Osteoblast (primary cell): ENCODE results near the gene PFKL. TPM values are rescaled to one million over a fixed set of nuclear protein-coding genes. Genes with fewer than 3 reads are reported as not detected.
"Not testable (repeated sequence)": the region's sequence is repeated elsewhere in the genome, so short reads cannot be mapped to it uniquely, and the experiment has no call there.

ENCODE experiments used
- DNase-seq: peaks from one replicate; pipeline ENCODE4 v3.0.0; 2011; ENCODE audit warnings: low spot score, mixed read lengths; ENCODE audit not compliant: insufficient read length; ENCODE audit errors: missing footprints
- H2AFZ ChIP-seq: 2 replicates; pipeline ENCODE4 v1.6.0; 2011; ENCODE audit warnings: mild to moderate bottlenecking, low read length
- H3K27ac ChIP-seq: 2 replicates; pipeline ENCODE4 v1.5.1; 2011; ENCODE audit warnings: mild to moderate bottlenecking, low read depth, low read length, moderate library complexity
- H3K27me3 ChIP-seq: 2 replicates; pipeline ENCODE4 v1.6.0; 2012; ENCODE audit warnings: mild to moderate bottlenecking, control low read depth, inconsistent platforms, low read length, moderate library complexity; ENCODE audit not compliant: insufficient read depth
- H3K36me3 ChIP-seq: 2 replicates; pipeline ENCODE4 v1.5.1; 2011; ENCODE audit warnings: mild to moderate bottlenecking, low read length, control low read depth, moderate library complexity; ENCODE audit not compliant: insufficient read depth
- H3K4me1 ChIP-seq: 2 replicates; pipeline ENCODE4 v1.5.1; 2011; ENCODE audit warnings: mild to moderate bottlenecking, low read length, control low read depth, moderate library complexity; ENCODE audit not compliant: insufficient read depth
- H3K4me2 ChIP-seq: 2 replicates; pipeline ENCODE4 v1.6.0; 2011; ENCODE audit warnings: mild to moderate bottlenecking, low read length; ENCODE audit not compliant: insufficient read depth
- H3K4me3 ChIP-seq: fragments of 200-600 bp; sonication (generic); 3 replicates; pipeline ENCODE4 v1.5.1; 2012; ENCODE audit warnings: mild to moderate bottlenecking, low read length, inconsistent platforms; ENCODE audit not compliant: insufficient read depth
- H3K79me2 ChIP-seq: 2 replicates; pipeline ENCODE4 v1.6.0; 2012; ENCODE audit warnings: mild to moderate bottlenecking, low read length, control low read depth, inconsistent platforms; ENCODE audit not compliant: insufficient read depth
- H3K9me3 ChIP-seq: 2 replicates; pipeline ENCODE4 v1.5.1; 2011; ENCODE audit warnings: low read depth, low read length, control low read depth
- H4K20me1 ChIP-seq: 2 replicates; pipeline ENCODE4 v1.6.0; 2012; ENCODE audit warnings: mild to moderate bottlenecking, low read length, control low read depth; ENCODE audit not compliant: insufficient read depth
- total RNA-seq: library from RNA; depleted of rRNA; stranded (reverse); fragments of >200 nt; gene quantifications from 2 replicates; pipeline ENCODE4 v1.2.3, GENCODE V29; 2012
- TF ChIP-seq, protein P1 (sequence below): IDR thresholded peaks from 2 replicates; pipeline ENCODE4 v1.5.1; 2011; ENCODE audit warnings: mild to moderate bottlenecking, low read depth, low read length, moderate library complexity; ENCODE audit errors: extremely low read depth

The PFKL gene
- total RNA-seq, 1 donor = 114 TPM

DNA sequence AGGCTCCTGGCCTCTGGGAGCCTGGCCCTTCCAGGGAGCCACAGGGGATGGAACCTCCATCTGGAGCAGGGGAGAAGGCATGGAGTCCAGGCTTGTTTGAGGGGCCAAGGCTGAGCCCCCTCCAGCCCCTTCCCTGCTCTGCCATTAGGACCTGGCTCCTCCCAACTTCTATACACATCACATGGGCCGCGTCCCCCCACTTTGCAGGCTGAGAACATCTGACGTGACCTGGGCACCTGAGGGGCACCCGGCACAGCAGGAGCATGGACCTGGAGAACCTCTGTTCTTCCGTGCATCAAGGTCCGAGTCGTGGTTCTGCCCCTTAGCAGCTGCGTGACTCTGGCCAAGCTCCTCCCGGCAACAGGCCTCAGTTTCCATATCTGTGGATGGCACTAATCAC is 18.1 kb upstream of the PFKL start:
- H3K9me3 ChIP-seq = no peaks in the 10 kb centered on the region
- no peaks in the 10 kb centered on the region for H3K79me2 ChIP-seq
- H3K27me3 ChIP-seq = no peaks in the 10 kb centered on the region
- H3K36me3 ChIP-seq = no peaks in the 10 kb centered on the region
- H4K20me1 ChIP-seq = no peaks in the 10 kb centered on the region
- no peak overlapping the region for H3K4me3 ChIP-seq
- no peak overlapping the region for H2AFZ ChIP-seq
- H3K4me1 ChIP-seq = peaks cover 3% of the 10 kb centered on the region
- DNase-seq = no peak
- H3K4me2 ChIP-seq = no peak overlapping the region
- TF ChIP-seq, protein P1, sequence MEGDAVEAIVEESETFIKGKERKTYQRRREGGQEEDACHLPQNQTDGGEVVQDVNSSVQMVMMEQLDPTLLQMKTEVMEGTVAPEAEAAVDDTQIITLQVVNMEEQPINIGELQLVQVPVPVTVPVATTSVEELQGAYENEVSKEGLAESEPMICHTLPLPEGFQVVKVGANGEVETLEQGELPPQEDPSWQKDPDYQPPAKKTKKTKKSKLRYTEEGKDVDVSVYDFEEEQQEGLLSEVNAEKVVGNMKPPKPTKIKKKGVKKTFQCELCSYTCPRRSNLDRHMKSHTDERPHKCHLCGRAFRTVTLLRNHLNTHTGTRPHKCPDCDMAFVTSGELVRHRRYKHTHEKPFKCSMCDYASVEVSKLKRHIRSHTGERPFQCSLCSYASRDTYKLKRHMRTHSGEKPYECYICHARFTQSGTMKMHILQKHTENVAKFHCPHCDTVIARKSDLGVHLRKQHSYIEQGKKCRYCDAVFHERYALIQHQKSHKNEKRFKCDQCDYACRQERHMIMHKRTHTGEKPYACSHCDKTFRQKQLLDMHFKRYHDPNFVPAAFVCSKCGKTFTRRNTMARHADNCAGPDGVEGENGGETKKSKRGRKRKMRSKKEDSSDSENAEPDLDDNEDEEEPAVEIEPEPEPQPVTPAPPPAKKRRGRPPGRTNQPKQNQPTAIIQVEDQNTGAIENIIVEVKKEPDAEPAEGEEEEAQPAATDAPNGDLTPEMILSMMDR = no peak
- no peak overlapping the region for H3K27ac ChIP-seq

DNA sequence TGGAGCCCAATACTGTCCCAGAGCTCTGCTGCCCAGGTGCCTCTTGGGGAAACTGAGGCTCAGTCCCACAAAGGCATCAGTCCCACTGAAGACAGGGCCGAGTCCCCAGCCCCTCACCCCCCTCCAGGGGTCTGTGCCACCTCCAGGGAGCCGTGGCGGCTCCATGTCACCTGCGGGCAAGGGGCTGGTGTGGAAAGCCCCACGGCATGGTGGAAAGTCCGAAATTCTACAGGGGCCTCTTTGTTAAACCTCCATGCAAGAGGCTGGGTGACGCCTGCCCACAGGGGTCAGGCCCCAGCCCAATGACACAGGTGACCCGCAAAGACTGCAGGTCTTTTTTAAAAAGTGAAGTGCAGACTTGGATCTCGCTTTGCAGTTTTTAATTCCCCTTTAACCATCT is 17.5 kb upstream of the PFKL start:
- no peak overlapping the region for H3K4me2 ChIP-seq
- H4K20me1 ChIP-seq = no peaks in the 10 kb centered on the region
- H3K9me3 ChIP-seq = no peaks in the 10 kb centered on the region
- H3K79me2 ChIP-seq = no peaks in the 10 kb centered on the region
- H3K36me3 ChIP-seq = no peaks in the 10 kb centered on the region
- TF ChIP-seq, protein P1 = no peak
- H3K27me3 ChIP-seq = no peaks in the 10 kb centered on the region
- no peak overlapping the region for H3K4me3 ChIP-seq
- peaks cover 3% of the 10 kb centered on the region for H3K4me1 ChIP-seq
- no peak overlapping the region for H2AFZ ChIP-seq
- no peak overlapping the region for H3K27ac ChIP-seq
- DNase-seq = no peak

- not testable (repeated sequence) for H3K27me3 ChIP-seq, H3K36me3 ChIP-seq, H3K4me2 ChIP-seq, DNase-seq, H2AFZ ChIP-seq, H3K9me3 ChIP-seq, H3K79me2 ChIP-seq, H3K4me3 ChIP-seq, H4K20me1 ChIP-seq, H3K4me1 ChIP-seq, H3K27ac ChIP-seq
Observed at GRCh38 chr21:44283211-44283785, 16.6 kb upstream of the PFKL start.

DNA sequence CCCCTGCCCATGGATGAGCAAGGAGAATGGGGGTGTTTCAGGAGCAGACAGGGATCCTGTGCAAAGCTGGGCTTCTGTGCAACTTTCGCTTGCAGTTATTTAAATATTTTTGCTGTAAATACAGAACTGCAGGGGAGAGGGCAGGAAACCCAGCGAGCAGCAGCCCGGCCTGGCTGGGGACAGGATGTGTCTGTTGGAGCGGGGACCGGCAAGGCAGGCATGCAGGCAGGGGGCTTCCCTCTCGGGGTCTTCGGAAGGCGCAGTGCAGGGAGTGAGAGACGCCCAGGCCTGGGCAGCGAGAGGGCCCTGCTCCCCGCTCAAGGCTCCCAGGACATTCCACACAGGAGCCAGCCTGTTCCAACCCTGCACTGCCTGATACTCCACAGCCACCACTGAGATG is 15.9 kb upstream of the PFKL start:
- TF ChIP-seq, protein P1 = no peak
- H3K79me2 ChIP-seq = no peaks in the 10 kb centered on the region
- peaks cover 3% of the 10 kb centered on the region for H3K4me1 ChIP-seq
- no peak for DNase-seq
- no peak overlapping the region for H3K4me2 ChIP-seq
- H3K9me3 ChIP-seq = no peaks in the 10 kb centered on the region
- no peak overlapping the region for H2AFZ ChIP-seq
- no peaks in the 10 kb centered on the region for H3K27me3 ChIP-seq
- no peak overlapping the region for H3K27ac ChIP-seq
- no peaks in the 10 kb centered on the region for H4K20me1 ChIP-seq
- no peaks in the 10 kb centered on the region for H3K36me3 ChIP-seq
- no peak overlapping the region for H3K4me3 ChIP-seq
